Measurements from ENCODE around the gene RBP5. TPM values are rescaled to one million over a fixed set of nuclear protein-coding genes. Genes with fewer than 3 reads are reported as not detected.

RBP5 gene
- total RNA-seq, 1 donor from 2014 or later = 1.1 TPM

- peak; percentile 30 for DNase-seq (ENCODE audit: low read depth)
Measured at GRCh38 chr12:7145671-7146070, 17.0 kb upstream of the RBP5 start.

GRCh38 chr12:7144414-7145120 is 15.9 kb upstream of the RBP5 start:
- peak; percentile 39 for DNase-seq (ENCODE audit: low read depth)

DNA sequence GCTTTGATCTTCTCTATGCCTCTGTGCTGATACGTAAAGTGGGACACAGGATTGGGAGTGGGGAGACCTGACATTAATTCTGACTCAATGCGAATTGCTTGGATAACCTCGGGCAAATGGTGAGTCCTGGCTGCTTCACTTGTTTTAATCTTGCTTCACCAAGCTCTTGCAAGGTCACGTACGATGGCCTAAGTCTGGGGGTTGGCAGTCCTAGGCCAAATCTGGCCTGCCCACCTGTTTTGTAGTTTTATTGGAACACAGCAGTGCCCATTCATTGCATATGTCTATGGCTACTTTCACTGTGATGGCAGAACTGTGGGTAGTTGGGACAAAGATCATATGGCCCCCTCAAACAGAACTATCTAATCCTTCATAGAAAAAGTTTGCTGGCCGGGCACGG is 14.9 kb upstream of the RBP5 start:
- no peak for DNase-seq (ENCODE audit: low read depth)

DNA sequence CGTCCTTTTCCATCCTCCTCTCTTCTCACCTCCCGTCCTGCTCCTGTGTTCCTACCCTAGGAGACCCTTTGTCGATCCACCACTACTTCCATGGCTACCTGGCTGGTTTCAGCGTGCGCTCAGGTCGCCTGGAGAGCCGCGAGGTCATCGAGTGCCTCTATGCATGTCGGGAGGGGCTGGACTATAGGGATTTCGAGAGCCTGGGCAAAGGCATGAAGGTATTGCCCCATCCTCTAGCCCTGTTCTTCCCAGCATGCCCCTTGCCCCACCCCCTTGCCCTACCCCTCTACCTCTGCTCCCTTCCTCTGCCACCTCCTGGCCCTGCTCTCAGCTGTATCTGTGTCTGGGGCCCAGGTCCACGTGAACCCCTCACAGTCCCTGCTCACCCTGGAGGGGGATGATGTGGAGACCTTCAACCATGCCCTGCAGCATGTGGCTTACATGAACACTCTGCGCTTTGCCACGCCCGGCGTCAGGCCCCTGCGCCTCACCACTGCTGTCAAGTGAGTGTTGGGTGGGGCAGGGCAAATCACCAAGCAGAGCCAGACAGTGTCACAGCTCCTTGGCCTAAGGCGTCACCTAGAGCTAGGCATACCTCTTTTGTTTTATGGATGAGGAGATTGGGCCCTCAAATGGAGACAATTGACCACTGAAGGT is 14.2 kb upstream of the RBP5 start:
- no peak for DNase-seq (ENCODE audit: low read depth)

- peak; percentile 28 for DNase-seq (ENCODE audit: low read depth)
Measured at GRCh38 chr12:7142056-7142644, 13.5 kb upstream of the RBP5 start.

- DNase-seq (ENCODE audit: low read depth) = no peak
Measured at GRCh38 chr12:7141351-7142005, 12.8 kb upstream of the RBP5 start.

GRCh38 chr12:7139200-7139599 is 10.5 kb upstream of the RBP5 start:
- DNase-seq (ENCODE audit: low read depth) = no peak

- DNase-seq (ENCODE audit: low read depth) = no peak
Measured at GRCh38 chr12:7137908-7138307, 9.2 kb upstream of the RBP5 start.

- no peak for DNase-seq (ENCODE audit: low read depth)
Measured at GRCh38 chr12:7136676-7137075, 8.0 kb upstream of the RBP5 start.

- DNase-seq (ENCODE audit: low read depth) = no peak
Measured at GRCh38 chr12:7136071-7136470, 7.4 kb upstream of the RBP5 start.

DNA sequence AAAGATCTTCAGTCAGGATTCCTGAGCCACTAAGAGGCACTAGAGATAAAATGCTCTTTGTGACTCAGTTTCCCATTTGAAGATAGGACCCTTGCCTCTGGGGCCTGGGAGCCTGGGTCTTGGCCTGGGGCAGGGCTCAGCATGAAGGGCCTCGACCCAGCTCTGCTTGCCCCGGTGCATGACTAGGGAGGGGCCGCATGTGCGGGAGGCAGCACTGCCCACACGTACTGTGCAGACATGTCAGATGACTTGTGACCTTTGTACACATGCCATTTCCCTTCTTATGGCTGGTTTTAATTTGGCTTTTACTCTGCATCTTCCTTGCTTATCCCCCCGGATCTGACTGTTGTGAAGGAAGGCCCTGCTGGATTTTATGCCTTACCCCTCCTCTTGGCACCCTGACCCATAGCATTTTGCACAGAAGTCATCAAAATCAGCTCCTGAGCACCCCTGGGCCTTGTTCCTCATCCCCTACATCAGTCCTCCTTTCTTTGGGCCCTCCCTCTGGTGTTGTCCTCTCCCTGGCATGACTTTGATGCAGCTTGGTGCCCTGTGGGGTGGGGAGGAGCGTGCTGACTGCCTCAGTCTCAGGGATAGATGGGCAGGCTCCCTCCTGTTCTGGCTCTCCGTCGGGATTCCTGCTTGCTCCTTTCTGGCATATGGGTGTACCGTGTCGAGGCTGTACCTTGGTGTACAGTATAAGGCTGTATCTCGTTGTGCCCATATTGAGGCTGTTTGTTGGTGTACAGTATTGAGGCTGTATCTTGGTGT is 5.9 kb upstream of the RBP5 start:
- DNase-seq (ENCODE audit: low read depth) = no peak

- DNase-seq (ENCODE audit: low read depth) = no peak
Measured at GRCh38 chr12:7131502-7131866, 2.8 kb upstream of the RBP5 start.

GRCh38 chr12:7130701-7131501 is 2.2 kb upstream of the RBP5 start:
- DNase-seq (ENCODE audit: low read depth) = peak; percentile 33

GRCh38 chr12:7129872-7130691 is 1.4 kb upstream of the RBP5 start, which contains the start of gene CLSTN3:
Gene CLSTN3 (plus strand): TSS chr12:7130371. CDS start chr12:7130649, 278 bp downstream.
- DNase-seq (ENCODE audit: low read depth) = peak; percentile 40

DNA sequence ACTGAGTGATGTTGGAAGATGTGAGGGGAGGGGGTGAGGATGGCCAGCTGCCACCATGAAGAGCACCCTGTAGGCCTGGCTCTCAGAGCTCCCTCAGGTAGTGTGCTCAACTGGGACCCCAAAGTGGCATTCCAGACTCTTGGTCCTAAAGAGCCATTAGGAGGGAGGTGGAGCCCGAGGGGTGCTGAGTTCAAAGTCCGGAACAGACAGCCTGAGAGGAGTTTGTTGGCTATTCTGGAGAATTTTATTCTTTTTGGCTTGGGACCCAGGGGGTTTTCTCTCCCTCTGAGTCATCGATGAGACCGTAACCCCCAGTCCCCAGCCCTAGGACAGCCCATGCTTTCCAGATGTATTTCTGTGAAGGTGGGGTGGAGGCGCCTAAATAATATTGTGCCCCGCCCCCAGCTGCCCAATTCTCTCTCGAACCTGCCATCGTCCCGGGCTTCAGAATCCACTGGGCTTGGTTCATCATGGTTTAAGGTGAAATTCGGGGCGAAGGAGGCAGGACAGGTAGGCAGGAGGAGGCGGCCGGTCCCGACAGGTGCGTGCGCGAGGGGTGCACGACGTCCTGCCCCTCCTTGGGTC is 690 bp upstream of the RBP5 start:
- peak; percentile 3 for DNase-seq (ENCODE audit: low read depth)

DNA sequence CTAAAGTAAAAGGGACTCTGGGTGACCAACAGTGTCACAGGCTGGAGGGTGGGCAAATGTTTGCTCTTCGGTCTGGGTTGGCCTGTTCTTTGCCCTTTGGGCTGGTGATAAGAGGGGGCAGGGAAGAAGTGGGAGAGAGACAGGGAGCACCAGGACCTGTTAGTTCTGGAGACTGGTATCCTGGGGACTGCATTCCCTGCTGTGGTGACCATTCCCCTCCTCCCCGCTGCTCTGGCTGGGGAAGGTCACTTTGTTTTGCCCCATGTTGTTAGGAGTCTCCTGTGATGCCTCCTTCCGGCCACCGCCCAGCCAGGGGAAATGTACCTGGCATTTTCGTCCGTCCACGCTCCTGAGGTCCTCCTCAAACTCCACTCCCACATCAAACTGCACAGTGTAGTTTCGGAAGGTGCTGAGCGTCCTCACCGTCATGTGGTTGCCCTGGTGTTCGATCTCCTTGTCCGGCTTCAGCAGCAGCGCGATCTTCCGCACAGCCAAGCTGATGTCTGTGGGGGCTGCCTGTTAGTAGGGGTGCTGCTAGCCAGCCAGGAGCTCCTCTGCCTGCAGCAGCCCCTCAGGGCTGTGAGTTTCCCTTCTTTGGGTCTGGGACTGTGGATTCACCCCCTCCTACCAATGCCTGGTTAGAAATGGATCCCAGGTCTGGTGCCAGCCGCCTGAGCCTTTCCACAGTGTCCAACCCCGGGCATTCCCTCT is 618 bp downstream of the RBP5 start:
- no peak for DNase-seq (ENCODE audit: low read depth)

DNA sequence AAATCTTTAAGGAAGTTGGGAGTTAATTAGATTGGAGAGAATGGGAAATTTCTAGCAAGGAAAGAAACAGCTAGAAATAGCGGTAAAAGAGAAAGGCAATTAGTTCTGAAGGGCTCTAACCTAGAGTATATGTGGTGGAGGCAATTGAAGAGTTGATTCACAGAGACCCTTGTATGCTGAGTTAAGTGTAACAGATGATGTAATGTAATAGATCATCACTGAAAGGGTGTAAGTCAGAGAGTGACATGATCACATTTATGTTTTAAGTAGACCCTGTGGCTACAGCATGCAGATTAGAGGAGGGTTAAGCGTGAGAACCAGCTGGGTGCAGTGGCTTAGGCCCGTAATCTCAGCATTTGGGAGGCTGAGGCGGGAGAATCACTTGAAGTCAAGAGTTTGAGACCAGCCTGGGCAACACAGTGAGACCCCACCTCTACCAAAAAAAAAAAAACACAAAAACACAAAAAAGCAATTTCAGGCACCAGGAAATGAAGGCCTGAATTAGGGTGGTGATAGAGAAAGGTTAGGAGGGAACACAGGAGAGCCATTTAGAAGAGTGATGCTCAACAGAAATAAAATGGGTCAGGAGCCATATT is 3.0 kb downstream of the RBP5 start:
- DNase-seq (ENCODE audit: low read depth) = no peak

DNA sequence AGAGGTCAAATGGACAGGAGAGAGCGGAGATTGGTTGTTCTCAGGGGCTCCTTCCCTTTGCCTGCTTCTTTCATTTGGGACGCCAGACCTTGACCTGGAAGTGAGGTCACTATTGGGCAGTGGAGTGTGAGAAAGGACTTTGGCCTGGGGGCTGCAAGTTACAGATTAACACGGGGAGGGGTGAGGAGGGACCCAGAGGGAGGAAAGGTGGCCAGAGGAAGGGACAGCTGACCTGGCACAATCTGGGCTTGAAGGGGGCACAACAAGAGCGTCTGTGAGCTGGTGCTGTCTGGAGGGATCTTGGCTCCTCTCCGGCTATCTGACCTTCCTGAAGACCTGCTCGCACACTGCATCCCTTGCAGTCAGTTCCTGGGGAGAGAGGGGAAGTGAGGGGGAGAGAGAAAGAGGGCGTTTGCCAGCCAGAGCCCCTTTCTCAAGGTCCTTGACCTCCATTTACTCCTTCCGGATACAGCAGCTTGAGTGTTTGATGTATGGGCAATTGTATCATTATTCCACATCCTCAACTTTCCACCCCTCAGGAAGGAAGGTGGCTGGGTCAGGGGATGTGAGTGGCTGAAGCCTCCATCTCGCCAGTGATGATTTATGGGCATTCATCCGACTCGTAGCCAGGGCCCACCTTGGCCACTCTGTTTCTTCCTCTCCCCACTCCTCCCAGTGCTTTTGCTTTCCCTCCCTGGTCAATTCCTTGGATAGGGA is 4.7 kb downstream of the RBP5 start:
- peak; percentile 36 for DNase-seq (ENCODE audit: low read depth)
